Hepatic stellate cell (primary cell): ENCODE measurements around the gene CPT2.
A peak's percentile ranks its signal among the peaks of the same experiment; 100 is the strongest.

Experiments
- DNase-seq: peaks from one replicate; pipeline ENCODE4 v3.0.0; 2011; ENCODE audit warnings: low spot score

Gene CPT2

GRCh38 chr1:53196485-53197290, at the start of gene CPT2:
TSS of gene CPT2 (plus strand) at chr1:53196824. CDS start at chr1:53196944, 120 bp downstream.
- peak; percentile 94 for DNase-seq

- DNase-seq = no peak
Observed at GRCh38 chr1:53147174-53147573, 49.5 kb upstream of the CPT2 start.

GRCh38 chr1:53148123-53148522, 48.5 kb upstream of the CPT2 start:
- DNase-seq = no peak

- no peak for DNase-seq
Observed at GRCh38 chr1:53153752-53154151, 42.9 kb upstream of the CPT2 start.

GRCh38 chr1:53154859-53155438, 41.7 kb upstream of the CPT2 start:
- no peak for DNase-seq

- no peak for DNase-seq
Observed at GRCh38 chr1:53155534-53155933, 41.1 kb upstream of the CPT2 start.

GRCh38 chr1:53155945-53156344, 40.7 kb upstream of the CPT2 start:
- DNase-seq = no peak

- no peak for DNase-seq
Observed at GRCh38 chr1:53156783-53157182, 39.8 kb upstream of the CPT2 start.

- no peak for DNase-seq
Observed at GRCh38 chr1:53158900-53159299, 37.7 kb upstream of the CPT2 start.

GRCh38 chr1:53160924-53161378, 35.7 kb upstream of the CPT2 start:
- no peak for DNase-seq

- DNase-seq = no peak
Observed at GRCh38 chr1:53162621-53163020, 34.0 kb upstream of the CPT2 start.

GRCh38 chr1:53163291-53163768, 33.3 kb upstream of the CPT2 start:
- no peak for DNase-seq

GRCh38 chr1:53165408-53165961, 31.1 kb upstream of the CPT2 start:
- DNase-seq = no peak

- DNase-seq = no peak
Observed at GRCh38 chr1:53166366-53166765, 30.3 kb upstream of the CPT2 start.

- no peak for DNase-seq
Observed at GRCh38 chr1:53166912-53167311, 29.7 kb upstream of the CPT2 start.

GRCh38 chr1:53172426-53173128, 24.0 kb upstream of the CPT2 start:
- peak; percentile 65 for DNase-seq

- no peak for DNase-seq
Observed at GRCh38 chr1:53174971-53175913, 21.4 kb upstream of the CPT2 start.

- no peak for DNase-seq
Observed at GRCh38 chr1:53176452-53177208, 20.0 kb upstream of the CPT2 start.

- DNase-seq = peak; percentile 58
Observed at GRCh38 chr1:53180226-53180625, 16.4 kb upstream of the CPT2 start.

GRCh38 chr1:53180951-53181350, 15.7 kb upstream of the CPT2 start:
- DNase-seq = no peak
